HepG2 (cell line): ENCODE data around the gene TMEM107. TPM values are rescaled to one million over a fixed set of nuclear protein-coding genes. Genes with fewer than 3 reads are reported as not detected.

Experiments used
- ARHGAP35 ChIP-seq: sonication (generic); formaldehyde crosslinking; IDR thresholded peaks from 2 replicates; pipeline ENCODE4 v1.9.0; 2022; ENCODE audit warnings: mild to moderate bottlenecking, inconsistent platforms, moderate library complexity, missing genetic modification reagents, borderline replicate concordance
- GABPB1 ChIP-seq: IDR thresholded peaks from 2 replicates; pipeline ENCODE4 v1.6.1; 2016; ENCODE audit warnings: mild to moderate bottlenecking, missing genetic modification reagents, moderate library complexity, missing compliant biosample characterization
- ONECUT2 ChIP-seq: sonication (generic); formaldehyde crosslinking; IDR thresholded peaks from 2 replicates; pipeline ENCODE4 v1.4.0; 2020; ENCODE audit warnings: missing genetic modification reagents
- PHF20 ChIP-seq: sonication (generic); formaldehyde crosslinking; IDR thresholded peaks from 2 replicates; pipeline ENCODE4 v1.5.0; 2020; ENCODE audit warnings: mild to moderate bottlenecking, missing genetic modification reagents
- POLR2A ChIP-seq, 2 experiments: IDR thresholded peaks; 2 replicates each; pipeline ENCODE4 v1.6.1; 2011; ENCODE audit warnings: low read depth in 2 of 2, low read length in 2 of 2, mild to moderate bottlenecking in 1 of 2, moderate library complexity in 1 of 2; ENCODE audit not compliant: insufficient read depth in 1 of 2
- POLR2AphosphoS5 ChIP-seq: IDR thresholded peaks from 2 replicates; pipeline ENCODE4 v1.6.1; 2012; ENCODE audit warnings: low read depth, low read length
- RELA ChIP-seq: sonication (generic); formaldehyde crosslinking; IDR thresholded peaks from 2 replicates; pipeline ENCODE4 v1.4.0; 2020; ENCODE audit warnings: missing genetic modification reagents
- STAG1 ChIP-seq: sonication (generic); formaldehyde crosslinking; IDR thresholded peaks from 2 replicates; pipeline ENCODE4 v1.4.0; 2020; ENCODE audit warnings: missing genetic modification reagents
- STAT5B ChIP-seq: sonication (generic); formaldehyde crosslinking; IDR thresholded peaks from 2 replicates; pipeline ENCODE4 v1.4.0; 2020; ENCODE audit warnings: missing genetic modification reagents
- TBP ChIP-seq: sonication (generic); formaldehyde crosslinking; IDR thresholded peaks from 2 replicates; pipeline ENCODE4 v1.5.0; 2020; ENCODE audit warnings: missing genetic modification reagents
- ZIK1 ChIP-seq: sonication (generic); formaldehyde crosslinking; IDR thresholded peaks from 2 replicates; pipeline ENCODE4 v1.5.0; 2020; ENCODE audit warnings: mild to moderate bottlenecking, low read depth, missing genetic modification reagents, borderline replicate concordance
- ZNF256 ChIP-seq: sonication (generic); formaldehyde crosslinking; conservative IDR thresholded peaks from 2 replicates; pipeline ENCODE4 v1.4.0; 2020; ENCODE audit warnings: missing genetic modification reagents
- ZNF333 ChIP-seq: sonication (generic); formaldehyde crosslinking; IDR thresholded peaks from 2 replicates; pipeline ENCODE4 v1.4.0; 2020; ENCODE audit warnings: mild to moderate bottlenecking, missing genetic modification reagents, borderline replicate concordance
- ZNF33B ChIP-seq: sonication (generic); formaldehyde crosslinking; IDR thresholded peaks from 2 replicates; pipeline ENCODE4 v1.5.1; 2020; ENCODE audit warnings: mild to moderate bottlenecking, missing genetic modification reagents
- ZNF510 ChIP-seq: sonication (generic); formaldehyde crosslinking; IDR thresholded peaks from 2 replicates; pipeline ENCODE4 v1.4.0; 2020; ENCODE audit warnings: low read depth, mild to moderate bottlenecking, missing genetic modification reagents
- ZNF558 ChIP-seq: sonication (generic); formaldehyde crosslinking; IDR thresholded peaks from 2 replicates; pipeline ENCODE4 v1.9.0; 2022; ENCODE audit warnings: mild to moderate bottlenecking, missing genetic modification reagents, borderline replicate concordance
- ZNF841 ChIP-seq: sonication (generic); formaldehyde crosslinking; IDR thresholded peaks from 2 replicates; pipeline ENCODE4 v1.8.1; 2023; ENCODE audit warnings: missing genetic modification reagents, borderline replicate concordance
- polyA plus RNA-seq, 8 experiments: library from polyadenylated mRNA; depleted of rRNA in 3 of 8; stranded (reverse) in 7 of 8; unstranded in 1 of 8; fragments of >200 nt; fragmentation: Illumina TruSeq in 4 of 8; extraction: Trizol in 4 of 8; gene quantifications; 2 replicates each; pipeline versions ENCODE4 v1.2.1 to v1.2.3, GENCODE V29; 2011 to 2016; ENCODE audit warnings: low read depth in 4 of 8, missing spikeins in 1 of 8, mixed read lengths in 1 of 8; ENCODE audit not compliant: insufficient read depth in 1 of 8
- total RNA-seq, 5 experiments: library from RNA; depleted of rRNA; stranded (reverse); fragments of >200 nt; fragmentation: Illumina TruSeq; extraction: Trizol; gene quantifications; 2 replicates each; pipeline ENCODE4 v1.2.3, GENCODE V29; 2016; ENCODE audit warnings: low read depth in 1 of 5
- TF ChIP-seq, protein P1 (sequence below): sonication (generic); formaldehyde crosslinking; IDR thresholded peaks from 2 replicates; pipeline ENCODE4 v1.8.1; 2022; ENCODE audit warnings: low read depth, mild to moderate bottlenecking, missing genetic modification reagents
- TF ChIP-seq, protein P2 (sequence below): sonication (generic); formaldehyde crosslinking; conservative IDR thresholded peaks from 2 replicates; pipeline ENCODE4 v1.4.0; 2020; ENCODE audit warnings: mild to moderate bottlenecking, missing genetic modification reagents, moderate library complexity
- TF ChIP-seq, protein P3 (sequence below): IDR thresholded peaks from 2 replicates; pipeline ENCODE4 v1.6.1; 2016; ENCODE audit warnings: mild to moderate bottlenecking
- TF ChIP-seq, protein P4 (sequence below): sonication (generic); formaldehyde crosslinking; IDR thresholded peaks from 2 replicates; pipeline ENCODE4 v1.5.0; 2020; ENCODE audit warnings: mild to moderate bottlenecking, missing genetic modification reagents

TMEM107 gene
- total and polyA plus RNA-seq, 2 of the 13 experiments (the other 11 are each of a cell fraction or from before 2014, with no cell fraction given) = 7.2 to 15.3 TPM

DNA sequence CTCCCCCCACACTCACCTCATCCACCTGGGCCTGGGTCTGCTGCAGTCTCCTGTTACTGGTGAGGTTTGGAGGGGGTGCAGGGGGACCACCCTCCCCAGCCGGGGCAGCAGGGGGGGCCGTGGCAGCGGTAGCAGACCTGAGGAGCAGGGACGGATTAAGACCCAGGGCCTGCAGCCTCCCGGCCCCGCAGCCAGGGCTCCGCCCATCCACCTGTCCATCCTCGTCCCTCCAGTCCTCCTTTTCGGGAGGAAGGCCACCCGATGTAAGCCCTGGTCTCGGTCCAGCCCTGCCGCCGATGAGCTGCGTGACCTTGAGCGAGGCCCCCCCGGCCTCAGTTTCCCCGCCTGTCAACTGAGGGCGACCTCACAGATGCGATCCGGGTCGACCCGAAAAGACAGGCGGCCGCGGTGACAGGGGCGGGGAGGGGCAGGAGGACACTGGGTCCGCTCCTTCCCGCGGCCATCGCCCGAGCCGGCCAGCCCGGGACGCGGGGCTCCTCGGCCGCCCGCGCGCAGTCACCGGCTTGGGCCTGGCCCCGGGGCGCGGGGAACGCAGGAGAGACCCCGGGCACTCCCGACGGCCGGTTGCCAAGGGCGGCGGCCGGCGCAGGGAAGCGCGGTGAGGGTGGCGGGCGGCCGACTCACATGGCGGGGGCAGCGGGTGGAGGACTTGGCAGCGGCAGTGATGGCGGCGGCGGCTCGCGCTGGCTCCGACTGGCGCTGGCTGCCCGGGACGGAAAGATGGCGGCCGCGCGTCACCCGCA, 13.8 kb downstream of the TMEM107 start, which contains the start of gene VAMP2 (continued):
- TF ChIP-seq, protein P1, sequence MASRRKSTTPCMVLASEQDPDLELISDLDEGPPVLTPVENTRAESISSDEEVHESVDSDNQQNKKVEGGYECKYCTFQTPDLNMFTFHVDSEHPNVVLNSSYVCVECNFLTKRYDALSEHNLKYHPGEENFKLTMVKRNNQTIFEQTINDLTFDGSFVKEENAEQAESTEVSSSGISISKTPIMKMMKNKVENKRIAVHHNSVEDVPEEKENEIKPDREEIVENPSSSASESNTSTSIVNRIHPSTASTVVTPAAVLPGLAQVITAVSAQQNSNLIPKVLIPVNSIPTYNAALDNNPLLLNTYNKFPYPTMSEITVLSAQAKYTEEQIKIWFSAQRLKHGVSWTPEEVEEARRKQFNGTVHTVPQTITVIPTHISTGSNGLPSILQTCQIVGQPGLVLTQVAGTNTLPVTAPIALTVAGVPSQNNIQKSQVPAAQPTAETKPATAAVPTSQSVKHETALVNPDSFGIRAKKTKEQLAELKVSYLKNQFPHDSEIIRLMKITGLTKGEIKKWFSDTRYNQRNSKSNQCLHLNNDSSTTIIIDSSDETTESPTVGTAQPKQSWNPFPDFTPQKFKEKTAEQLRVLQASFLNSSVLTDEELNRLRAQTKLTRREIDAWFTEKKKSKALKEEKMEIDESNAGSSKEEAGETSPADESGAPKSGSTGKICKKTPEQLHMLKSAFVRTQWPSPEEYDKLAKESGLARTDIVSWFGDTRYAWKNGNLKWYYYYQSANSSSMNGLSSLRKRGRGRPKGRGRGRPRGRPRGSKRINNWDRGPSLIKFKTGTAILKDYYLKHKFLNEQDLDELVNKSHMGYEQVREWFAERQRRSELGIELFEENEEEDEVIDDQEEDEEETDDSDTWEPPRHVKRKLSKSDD (CRISPR knock-in tag) = peak; percentile 54; the same call in 1 of the 2 replicates
- TF ChIP-seq POLR2AphosphoS5 = peak; percentile 39; the same call in 1 of the 2 replicates
- peak in 1 of 2 experiments; percentile 75; a peak in 3 of 4 replicates for TF ChIP-seq POLR2A (IDR thresholded peaks at IDR 0.05; ENCODE audit: insufficient read depth in 1 of 2, low read depth in 2 of 2, low read length in 2 of 2)
- TF ChIP-seq, protein P2, sequence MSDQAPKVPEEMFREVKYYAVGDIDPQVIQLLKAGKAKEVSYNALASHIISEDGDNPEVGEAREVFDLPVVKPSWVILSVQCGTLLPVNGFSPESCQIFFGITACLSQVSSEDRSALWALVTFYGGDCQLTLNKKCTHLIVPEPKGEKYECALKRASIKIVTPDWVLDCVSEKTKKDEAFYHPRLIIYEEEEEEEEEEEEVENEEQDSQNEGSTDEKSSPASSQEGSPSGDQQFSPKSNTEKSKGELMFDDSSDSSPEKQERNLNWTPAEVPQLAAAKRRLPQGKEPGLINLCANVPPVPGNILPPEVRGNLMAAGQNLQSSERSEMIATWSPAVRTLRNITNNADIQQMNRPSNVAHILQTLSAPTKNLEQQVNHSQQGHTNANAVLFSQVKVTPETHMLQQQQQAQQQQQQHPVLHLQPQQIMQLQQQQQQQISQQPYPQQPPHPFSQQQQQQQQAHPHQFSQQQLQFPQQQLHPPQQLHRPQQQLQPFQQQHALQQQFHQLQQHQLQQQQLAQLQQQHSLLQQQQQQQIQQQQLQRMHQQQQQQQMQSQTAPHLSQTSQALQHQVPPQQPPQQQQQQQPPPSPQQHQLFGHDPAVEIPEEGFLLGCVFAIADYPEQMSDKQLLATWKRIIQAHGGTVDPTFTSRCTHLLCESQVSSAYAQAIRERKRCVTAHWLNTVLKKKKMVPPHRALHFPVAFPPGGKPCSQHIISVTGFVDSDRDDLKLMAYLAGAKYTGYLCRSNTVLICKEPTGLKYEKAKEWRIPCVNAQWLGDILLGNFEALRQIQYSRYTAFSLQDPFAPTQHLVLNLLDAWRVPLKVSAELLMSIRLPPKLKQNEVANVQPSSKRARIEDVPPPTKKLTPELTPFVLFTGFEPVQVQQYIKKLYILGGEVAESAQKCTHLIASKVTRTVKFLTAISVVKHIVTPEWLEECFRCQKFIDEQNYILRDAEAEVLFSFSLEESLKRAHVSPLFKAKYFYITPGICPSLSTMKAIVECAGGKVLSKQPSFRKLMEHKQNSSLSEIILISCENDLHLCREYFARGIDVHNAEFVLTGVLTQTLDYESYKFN = no peak
- TF ChIP-seq, protein P3, sequence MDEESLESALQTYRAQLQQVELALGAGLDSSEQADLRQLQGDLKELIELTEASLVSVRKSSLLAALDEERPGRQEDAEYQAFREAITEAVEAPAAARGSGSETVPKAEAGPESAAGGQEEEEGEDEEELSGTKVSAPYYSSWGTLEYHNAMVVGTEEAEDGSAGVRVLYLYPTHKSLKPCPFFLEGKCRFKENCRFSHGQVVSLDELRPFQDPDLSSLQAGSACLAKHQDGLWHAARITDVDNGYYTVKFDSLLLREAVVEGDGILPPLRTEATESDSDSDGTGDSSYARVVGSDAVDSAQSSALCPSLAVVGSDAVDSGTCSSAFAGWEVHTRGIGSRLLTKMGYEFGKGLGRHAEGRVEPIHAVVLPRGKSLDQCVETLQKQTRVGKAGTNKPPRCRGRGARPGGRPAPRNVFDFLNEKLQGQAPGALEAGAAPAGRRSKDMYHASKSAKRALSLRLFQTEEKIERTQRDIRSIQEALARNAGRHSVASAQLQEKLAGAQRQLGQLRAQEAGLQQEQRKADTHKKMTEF (CRISPR knock-in tag) = peak; percentile 23; the same call in 1 of the 2 replicates
- TF ChIP-seq STAT5B (CRISPR knock-in tag) = no peak
- TF ChIP-seq ZNF33B (CRISPR knock-in tag) = no peak
- no peak for TF ChIP-seq ZNF256 (CRISPR knock-in tag)
- TF ChIP-seq, protein P4, sequence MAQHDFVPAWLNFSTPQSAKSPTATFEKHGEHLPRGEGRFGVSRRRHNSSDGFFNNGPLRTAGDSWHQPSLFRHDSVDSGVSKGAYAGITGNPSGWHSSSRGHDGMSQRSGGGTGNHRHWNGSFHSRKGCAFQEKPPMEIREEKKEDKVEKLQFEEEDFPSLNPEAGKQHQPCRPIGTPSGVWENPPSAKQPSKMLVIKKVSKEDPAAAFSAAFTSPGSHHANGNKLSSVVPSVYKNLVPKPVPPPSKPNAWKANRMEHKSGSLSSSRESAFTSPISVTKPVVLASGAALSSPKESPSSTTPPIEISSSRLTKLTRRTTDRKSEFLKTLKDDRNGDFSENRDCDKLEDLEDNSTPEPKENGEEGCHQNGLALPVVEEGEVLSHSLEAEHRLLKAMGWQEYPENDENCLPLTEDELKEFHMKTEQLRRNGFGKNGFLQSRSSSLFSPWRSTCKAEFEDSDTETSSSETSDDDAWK (CRISPR knock-in tag) = no peak
- no peak for TF ChIP-seq ZNF333 (CRISPR knock-in tag)
- no peak for TF ChIP-seq ARHGAP35
- TF ChIP-seq TBP (CRISPR knock-in tag) = 0 out of 2 replicates have a peak, but pooled peaks have one; percentile 71
- no peak for TF ChIP-seq RELA (CRISPR knock-in tag)
- no peak for TF ChIP-seq ZNF510 (CRISPR knock-in tag)
- no peak for TF ChIP-seq STAG1 (CRISPR knock-in tag)
- TF ChIP-seq ONECUT2 (CRISPR knock-in tag) = no peak
- TF ChIP-seq ZIK1 (CRISPR knock-in tag) = 0 out of 2 replicates have a peak, but pooled peaks have one; percentile 62
- TF ChIP-seq ZNF841 = no peak
- TF ChIP-seq ZNF558 = no peak; the same call in 1 of the 2 replicates
- 0 out of 2 replicates have a peak, but pooled peaks have one; percentile 55 for TF ChIP-seq PHF20 (CRISPR knock-in tag)
- no peak; the same call in 1 of the 2 replicates for TF ChIP-seq GABPB1 (CRISPR knock-in tag)
